Measurements from ENCODE around the gene ZNF202.

ZNF202 gene

GRCh38 chr11:123681030-123681429 lies 60.4 kb downstream of the ZNF202 start:
- DNase-seq, result no peak

GRCh38 chr11:123678246-123678645 lies 63.2 kb downstream of the ZNF202 start:
- DNase-seq, result no peak

- DNase-seq, result no peak
These were observed 64.0 kb downstream of the ZNF202 start for GRCh38 chr11:123677510-123677909.

GRCh38 chr11:123674297-123674696 lies 67.2 kb downstream of the ZNF202 start:
- DNase-seq, result no peak
